ENCODE results near the gene DDX10.

DDX10 gene

DNA sequence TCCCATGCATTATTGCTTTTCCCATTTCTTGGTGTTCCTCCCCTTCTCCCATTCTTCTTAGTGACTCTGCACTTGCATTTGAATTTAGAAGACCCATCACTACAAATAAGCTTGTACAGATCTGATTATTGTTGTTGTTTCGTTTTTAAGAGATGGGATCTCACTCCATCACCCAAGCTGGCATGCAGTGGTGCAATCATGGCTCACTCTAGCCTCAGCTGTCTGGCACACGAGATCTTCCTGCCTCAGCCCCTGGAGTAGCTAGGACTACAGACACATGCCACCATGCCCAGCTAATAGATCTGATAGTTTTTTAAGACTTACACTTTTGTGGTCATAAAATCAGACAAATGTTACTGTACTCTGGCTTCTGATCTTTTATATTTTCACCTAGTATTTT lies 252.1 kb downstream of the DDX10 start:
- Mint-ChIP-seq H3K27ac (no peak overlapping the region), H3K4me3 (no peak overlapping the region), H3K9me3 (no peaks in the 10 kb centered on the region), H3K27me3 (no peaks in the 10 kb centered on the region), H3K4me1 (no peaks in the 10 kb centered on the region), H3K36me3 (peaks cover 22% of the 10 kb centered on the region)

DNA sequence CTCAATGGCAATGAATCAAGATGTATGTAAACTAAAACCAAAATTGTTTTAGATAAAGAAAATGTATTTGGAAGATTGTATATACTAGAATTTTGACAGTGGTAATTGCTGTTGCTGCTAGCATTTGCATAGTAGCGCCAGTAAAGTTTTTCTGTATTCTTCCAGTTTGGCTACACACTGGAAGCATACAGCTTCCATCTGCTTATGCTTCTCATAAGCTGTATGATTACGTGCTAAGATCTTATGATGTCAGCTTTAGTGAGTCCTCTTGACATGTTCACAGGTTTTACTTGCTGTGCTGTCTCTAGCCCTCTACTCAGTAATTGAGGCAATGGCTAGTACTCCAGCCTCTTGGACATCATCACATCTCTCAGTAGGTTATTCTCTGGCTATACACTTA lies 256.3 kb downstream of the DDX10 start:
- Mint-ChIP-seq H3K27me3 (no peaks in the 10 kb centered on the region), H3K27ac (no peak overlapping the region), H3K9me3 (no peaks in the 10 kb centered on the region), H3K36me3 (peaks cover 33% of the 10 kb centered on the region), H3K4me1 (peaks cover 4% of the 10 kb centered on the region), H3K4me3 (no peak overlapping the region)

DNA sequence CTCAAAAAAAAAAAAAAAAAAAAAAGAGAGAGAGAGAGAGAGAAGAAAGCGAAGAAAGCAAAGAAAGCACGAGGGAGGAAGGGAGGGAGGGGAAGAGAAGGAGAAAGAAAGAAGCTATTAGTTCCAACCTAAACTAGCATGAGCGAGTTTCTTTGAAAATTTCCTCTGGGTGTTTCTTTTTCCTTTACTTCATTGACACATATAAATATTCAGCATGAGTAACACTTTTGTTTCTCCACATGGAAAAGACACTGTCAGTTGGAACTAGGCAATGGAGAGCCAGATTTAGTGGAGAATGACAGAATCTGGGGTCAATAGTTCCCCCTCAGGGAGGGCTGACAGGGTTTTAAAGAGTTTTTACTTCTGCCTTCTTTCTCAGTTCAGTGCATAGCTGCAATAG lies 257.4 kb downstream of the DDX10 start:
- peaks cover 28% of the 10 kb centered on the region for H3K36me3 Mint-ChIP-seq

DNA sequence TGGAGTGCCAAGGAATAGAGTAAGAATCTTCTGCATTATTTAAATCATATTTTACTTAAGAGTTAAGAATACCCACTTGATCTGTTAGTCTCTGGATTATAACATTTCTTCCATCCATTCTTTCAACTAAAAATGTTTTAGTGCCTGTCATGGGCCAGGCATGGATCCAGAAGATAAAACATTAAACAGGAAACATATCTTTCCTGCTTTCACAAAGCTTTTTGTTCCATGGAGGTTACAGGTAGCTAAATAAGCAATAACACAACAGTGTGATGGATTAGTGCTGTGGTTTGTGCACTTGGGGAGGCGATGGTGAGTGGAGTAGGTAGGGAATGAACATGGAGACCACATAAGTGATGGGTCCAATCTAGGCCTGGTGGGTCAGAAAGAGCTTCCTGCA lies 258.5 kb downstream of the DDX10 start:
- H3K27me3 Mint-ChIP-seq: no peaks in the 10 kb centered on the region

More for the DNA sequence above, 257.4 kb downstream of the DDX10 start:
- Mint-ChIP-seq H3K27ac (no peak overlapping the region), H3K4me3 (no peak overlapping the region), H3K9me3 (no peaks in the 10 kb centered on the region), H3K4me1 (peaks cover 4% of the 10 kb centered on the region), H3K27me3 (no peaks in the 10 kb centered on the region)

DNA sequence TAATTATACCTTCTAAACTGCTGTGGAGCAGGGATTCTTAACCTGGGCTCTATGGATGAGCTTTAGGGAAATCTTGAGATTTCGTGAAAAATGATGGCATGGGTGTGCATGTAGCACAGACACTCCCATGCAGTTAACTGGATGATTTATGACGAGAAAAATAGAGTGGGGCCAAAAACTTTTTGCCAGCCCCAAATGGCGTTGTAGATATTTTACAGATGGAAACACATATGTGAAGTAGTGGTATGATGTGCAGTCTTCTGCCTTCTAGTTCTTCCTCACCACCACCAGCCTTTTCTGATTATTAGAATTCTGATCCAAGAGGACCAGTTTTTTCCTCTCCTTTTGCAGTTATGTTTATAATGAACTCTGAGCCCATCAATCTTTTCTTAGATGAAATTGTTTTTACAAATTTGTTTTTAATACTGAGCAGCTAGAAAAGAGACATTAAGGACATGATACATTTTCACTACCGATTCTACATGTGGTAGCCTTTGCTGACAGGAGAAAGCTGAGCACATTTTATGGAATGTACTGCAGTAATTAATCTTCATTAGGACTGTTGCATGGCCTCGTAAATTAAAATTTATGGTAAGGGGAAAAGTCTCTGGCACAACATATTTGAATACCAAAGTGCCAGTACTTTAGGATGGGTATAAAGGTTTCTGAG lies 261.4 kb downstream of the DDX10 start:
- H3K27me3 Mint-ChIP-seq: no peaks in the 10 kb centered on the region
- no peaks in the 10 kb centered on the region for H3K9me3 Mint-ChIP-seq
- H3K4me1 Mint-ChIP-seq: peaks cover 4% of the 10 kb centered on the region
- no peak overlapping the region for H3K4me3 Mint-ChIP-seq
- no peak overlapping the region for H3K27ac Mint-ChIP-seq
- peaks cover 24% of the 10 kb centered on the region for H3K36me3 Mint-ChIP-seq

More for the DNA sequence above, 258.5 kb downstream of the DDX10 start:
- Mint-ChIP-seq H3K36me3 (peaks cover 27% of the 10 kb centered on the region), H3K9me3 (no peaks in the 10 kb centered on the region), H3K4me1 (peaks cover 4% of the 10 kb centered on the region), H3K27ac (no peak overlapping the region), H3K4me3 (no peak overlapping the region)

DNA sequence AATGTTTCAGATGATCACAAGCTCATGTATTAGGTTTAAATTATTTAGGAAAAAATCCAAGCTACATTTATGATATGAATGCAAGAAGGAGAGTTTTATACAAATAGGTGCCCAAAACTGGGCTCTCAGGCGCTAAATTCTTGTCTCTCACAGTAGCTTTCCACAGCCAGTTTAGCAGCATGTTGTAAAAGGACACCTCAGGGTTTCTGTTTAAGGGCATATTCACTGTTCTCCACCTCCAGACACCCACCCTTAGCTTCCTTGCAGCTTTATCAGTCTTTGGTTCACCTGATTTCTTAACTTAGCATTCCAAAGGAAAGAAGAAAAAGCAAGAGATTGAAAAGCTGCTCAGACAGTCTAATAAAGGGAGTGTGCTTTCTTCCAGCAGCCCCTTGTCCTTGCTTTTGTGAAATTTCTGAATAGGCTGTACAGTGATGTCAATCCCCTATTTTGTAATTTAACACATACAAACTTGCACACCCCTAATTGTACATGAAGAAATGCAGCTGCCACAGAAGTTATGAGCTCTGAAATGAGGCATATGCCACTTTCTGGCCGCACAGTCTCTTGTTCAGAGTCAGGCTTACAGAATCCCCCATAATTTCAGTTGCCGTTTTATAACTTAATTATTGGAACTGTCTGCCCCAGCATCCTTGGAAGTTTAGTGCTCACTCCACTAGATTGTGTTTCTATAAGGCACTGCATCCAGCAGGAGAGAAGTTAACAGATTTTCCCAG lies 262.1 kb downstream of the DDX10 start:
- Mint-ChIP-seq H3K4me3 (no peak overlapping the region), H3K4me1 (peaks cover 4% of the 10 kb centered on the region), H3K36me3 (peaks cover 24% of the 10 kb centered on the region), H3K27me3 (no peaks in the 10 kb centered on the region), H3K27ac (no peak overlapping the region), H3K9me3 (no peaks in the 10 kb centered on the region)

DNA sequence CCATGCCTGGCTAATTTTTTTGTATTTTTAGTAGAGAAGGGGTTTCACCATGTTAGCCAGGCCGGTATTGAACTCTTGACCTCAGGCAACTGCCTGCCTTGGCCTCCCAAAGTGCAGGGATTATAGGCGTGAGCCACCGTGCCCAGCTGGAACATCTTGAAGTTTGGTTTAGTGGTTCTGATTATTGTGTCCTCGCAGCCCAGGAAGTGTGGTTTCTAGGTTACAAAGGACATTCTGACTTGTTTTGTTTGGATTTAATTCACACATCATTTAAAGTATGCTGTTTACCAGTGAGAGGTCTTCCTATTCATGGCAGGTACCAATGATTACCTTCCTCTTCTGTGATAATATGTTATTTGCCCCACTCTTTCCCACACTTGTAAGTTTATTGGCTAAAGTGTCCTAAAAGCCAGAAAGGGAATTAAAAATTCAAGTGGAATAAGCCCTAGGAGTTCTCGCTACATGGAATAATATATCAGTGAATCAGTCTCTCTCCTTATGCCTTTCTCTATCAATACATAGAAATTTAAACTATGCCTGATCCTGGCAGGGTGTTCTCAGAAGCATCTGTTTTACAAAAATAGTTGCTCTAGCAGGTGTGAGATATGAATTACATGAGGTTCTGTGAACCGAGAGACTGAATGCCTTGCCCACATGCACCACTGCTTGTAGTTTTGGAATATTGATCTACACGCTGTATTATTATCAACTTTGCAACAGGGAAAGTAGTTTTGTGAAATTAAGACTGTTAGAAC lies 263.1 kb downstream of the DDX10 start:
- H3K4me3 Mint-ChIP-seq: no peak overlapping the region
- no peak overlapping the region for H3K27ac Mint-ChIP-seq
- H3K36me3 Mint-ChIP-seq: peaks cover 31% of the 10 kb centered on the region

DNA sequence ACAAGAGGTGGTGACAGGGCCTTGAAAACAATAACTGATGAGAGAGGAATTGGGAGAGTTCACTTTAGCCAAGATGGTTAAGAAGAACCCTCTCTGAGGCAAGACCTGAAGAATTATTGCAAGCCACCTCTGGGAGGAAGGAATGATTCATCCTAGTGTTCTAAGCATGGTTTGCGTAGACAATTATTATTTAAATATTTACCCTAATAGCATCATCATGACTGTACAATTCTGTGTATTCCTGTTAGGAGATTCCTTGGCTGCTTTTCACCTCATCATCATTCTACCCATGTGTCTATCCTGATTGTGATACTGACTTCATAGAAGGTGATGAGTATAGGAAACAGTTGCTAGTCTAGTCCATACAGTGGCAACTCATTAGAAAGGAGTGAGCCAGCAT lies 264.4 kb downstream of the DDX10 start:
- Mint-ChIP-seq H3K36me3 (peaks cover 32% of the 10 kb centered on the region), H3K27me3 (no peaks in the 10 kb centered on the region), H3K9me3 (no peaks in the 10 kb centered on the region), H3K4me3 (no peak overlapping the region), H3K4me1 (peaks cover 4% of the 10 kb centered on the region), H3K27ac (no peak overlapping the region)

More for the DNA sequence above, 263.1 kb downstream of the DDX10 start:
- Mint-ChIP-seq H3K4me1 (peaks cover 4% of the 10 kb centered on the region), H3K27me3 (no peaks in the 10 kb centered on the region), H3K9me3 (no peaks in the 10 kb centered on the region)

DNA sequence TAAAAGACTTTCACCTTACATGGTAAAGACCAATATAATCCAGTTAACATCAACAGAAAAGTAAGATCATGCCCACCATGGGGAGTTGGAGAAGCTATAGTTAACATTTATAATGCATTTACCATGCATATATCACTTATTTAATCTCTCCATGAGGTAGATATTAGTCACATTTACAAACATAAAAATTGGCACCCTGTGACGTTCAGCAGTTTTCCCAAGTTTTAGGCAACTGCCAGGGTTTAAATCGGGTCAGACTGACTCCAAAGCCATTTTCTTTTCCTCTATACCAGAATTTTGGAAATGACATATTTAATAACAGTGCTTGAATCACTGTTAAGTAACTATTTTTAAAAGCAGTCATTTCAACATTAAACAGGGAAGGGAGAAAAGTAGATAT lies 266.3 kb downstream of the DDX10 start:
- Mint-ChIP-seq H3K36me3 (peaks cover 29% of the 10 kb centered on the region), H3K9me3 (no peaks in the 10 kb centered on the region), H3K27ac (no peak overlapping the region), H3K4me3 (no peak overlapping the region), H3K27me3 (no peaks in the 10 kb centered on the region), H3K4me1 (no peaks in the 10 kb centered on the region)

DNA sequence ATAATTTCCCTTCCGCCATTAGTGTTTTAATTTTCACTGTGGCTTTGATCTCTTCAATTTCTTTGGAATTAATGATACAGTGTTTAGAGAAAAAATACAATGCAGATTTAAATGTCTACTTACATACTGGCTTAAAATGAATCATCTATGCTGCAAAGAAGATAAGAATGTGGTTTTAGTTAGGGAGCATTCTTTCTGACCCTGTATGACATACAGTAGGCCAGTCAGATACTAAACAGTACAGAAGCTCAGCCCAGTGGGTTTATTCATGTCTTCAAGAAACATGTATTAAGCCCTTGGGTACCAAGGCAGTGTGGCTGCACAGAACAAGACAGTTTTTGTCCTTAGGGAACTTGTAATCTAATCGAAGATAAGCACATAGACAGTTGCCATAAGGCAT lies 268.8 kb downstream of the DDX10 start:
- no peaks in the 10 kb centered on the region for H3K9me3 Mint-ChIP-seq
- H3K36me3 Mint-ChIP-seq: peaks cover 26% of the 10 kb centered on the region
- H3K27ac Mint-ChIP-seq: peak overlapping the region; percentile 0
- H3K4me1 Mint-ChIP-seq: no peaks in the 10 kb centered on the region
- no peak overlapping the region for H3K4me3 Mint-ChIP-seq
- H3K27me3 Mint-ChIP-seq: no peaks in the 10 kb centered on the region

DNA sequence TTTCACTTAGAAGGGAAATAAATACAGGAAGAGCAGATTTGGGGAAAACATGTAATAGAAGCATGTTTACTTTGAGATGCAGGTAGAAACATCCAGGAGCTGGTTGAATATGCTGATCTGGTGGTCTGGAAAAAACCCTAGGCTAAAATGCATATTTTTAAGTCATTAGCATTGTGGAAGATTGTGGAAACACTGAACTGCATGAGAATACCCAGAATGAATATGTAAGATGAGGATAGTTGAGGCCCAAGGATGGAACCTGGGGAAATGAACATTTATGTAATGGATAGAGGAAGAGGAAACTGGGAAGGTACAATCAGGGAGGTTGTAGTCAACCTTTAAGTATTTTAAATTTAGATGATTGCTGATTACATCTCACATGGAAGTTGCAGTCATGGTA lies 269.4 kb downstream of the DDX10 start:
- Mint-ChIP-seq H3K4me3 (no peak overlapping the region), H3K36me3 (peaks cover 26% of the 10 kb centered on the region), H3K9me3 (no peaks in the 10 kb centered on the region), H3K27me3 (no peaks in the 10 kb centered on the region), H3K27ac (no peak overlapping the region), H3K4me1 (no peaks in the 10 kb centered on the region)

DNA sequence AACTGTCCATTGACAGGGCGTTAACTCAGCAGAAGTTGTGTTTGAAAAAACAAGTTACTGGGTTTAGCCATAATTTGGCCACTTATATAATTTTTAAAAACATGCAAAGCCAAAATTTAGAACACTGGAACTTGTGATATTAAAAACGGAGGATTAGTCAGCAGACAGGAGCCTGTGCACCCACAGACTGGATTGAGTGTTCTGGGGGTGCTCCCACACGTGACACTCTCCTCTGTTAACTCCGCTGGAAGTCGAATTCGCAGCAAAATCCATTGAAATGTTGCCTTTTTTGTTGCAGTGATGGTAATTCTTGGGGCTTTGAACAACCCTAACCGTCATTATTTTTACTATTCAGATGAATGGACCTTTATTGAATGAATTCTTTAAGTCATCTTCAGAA lies 269.8 kb downstream of the DDX10 start:
- peaks cover 29% of the 10 kb centered on the region for H3K36me3 Mint-ChIP-seq
- H3K4me3 Mint-ChIP-seq: no peak overlapping the region
- H3K27ac Mint-ChIP-seq: no peak overlapping the region
- no peaks in the 10 kb centered on the region for H3K4me1 Mint-ChIP-seq
- H3K9me3 Mint-ChIP-seq: no peaks in the 10 kb centered on the region
- no peaks in the 10 kb centered on the region for H3K27me3 Mint-ChIP-seq

DNA sequence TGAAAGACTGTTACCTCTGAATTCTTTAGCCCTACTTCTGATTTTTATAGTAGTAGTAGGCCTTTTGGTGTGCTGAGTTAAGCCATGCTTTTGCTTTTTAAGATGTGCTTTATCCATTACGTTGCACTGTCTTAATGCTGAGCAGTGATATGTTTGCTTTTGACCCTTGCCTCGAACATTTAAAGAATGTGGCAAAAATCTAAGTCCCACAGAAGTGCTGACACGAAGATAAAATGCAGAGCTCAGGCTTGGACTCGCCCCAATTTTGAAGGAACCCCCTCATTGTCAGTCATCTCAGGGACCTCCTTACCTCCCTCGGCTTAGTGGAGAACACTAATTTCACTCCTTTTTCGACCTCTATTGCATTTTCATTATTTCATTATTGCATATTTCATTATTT lies 272.9 kb downstream of the DDX10 start:
- Mint-ChIP-seq H3K9me3 (no peaks in the 10 kb centered on the region), H3K36me3 (peaks cover 37% of the 10 kb centered on the region), H3K27ac (no peak overlapping the region), H3K4me1 (no peaks in the 10 kb centered on the region), H3K4me3 (no peak overlapping the region), H3K27me3 (no peaks in the 10 kb centered on the region)

DNA sequence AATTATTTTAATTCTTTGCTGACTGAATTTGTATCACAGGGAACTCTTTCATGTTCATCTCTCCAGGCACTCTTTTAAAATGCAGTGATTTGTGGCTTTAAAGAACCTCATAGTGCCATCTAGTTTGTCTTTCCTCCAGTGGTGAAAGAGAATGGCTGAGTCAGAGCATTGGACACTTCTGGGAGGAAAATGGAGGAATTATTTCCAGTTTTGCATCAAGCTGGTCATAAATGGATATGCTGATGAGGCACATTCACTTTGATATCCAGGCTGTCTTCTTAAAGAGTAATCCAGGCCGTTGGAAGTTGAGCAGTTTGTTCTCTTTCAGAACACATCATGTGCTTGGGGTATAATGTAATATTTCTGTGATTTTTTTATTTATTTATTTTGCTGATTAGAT lies 273.7 kb downstream of the DDX10 start:
- H3K4me1 Mint-ChIP-seq: no peaks in the 10 kb centered on the region
- H3K36me3 Mint-ChIP-seq: peaks cover 36% of the 10 kb centered on the region
- H3K27ac Mint-ChIP-seq: no peak overlapping the region
- H3K9me3 Mint-ChIP-seq: no peaks in the 10 kb centered on the region
- no peak overlapping the region for H3K4me3 Mint-ChIP-seq
- no peaks in the 10 kb centered on the region for H3K27me3 Mint-ChIP-seq

DNA sequence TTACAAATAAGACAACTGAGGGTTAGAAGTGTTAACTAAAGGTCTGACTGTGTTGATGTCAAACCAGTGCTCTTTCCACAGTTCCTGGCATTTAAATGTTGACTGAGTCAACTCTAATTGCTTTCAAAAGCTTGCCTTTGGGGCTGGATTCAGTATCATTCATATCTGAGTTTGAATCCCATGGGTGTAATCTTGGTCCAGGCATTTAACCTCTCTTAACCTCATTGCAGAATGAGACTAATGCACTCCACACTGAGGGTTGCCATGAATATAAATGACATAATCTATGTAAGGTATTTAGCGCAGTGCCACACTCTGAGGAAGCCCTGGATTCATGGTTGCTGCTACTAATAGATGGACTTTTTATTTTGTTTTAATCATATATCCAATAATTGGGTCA lies 274.3 kb downstream of the DDX10 start:
- Mint-ChIP-seq H3K4me3 (no peak overlapping the region), H3K27me3 (no peaks in the 10 kb centered on the region), H3K4me1 (no peaks in the 10 kb centered on the region), H3K36me3 (peaks cover 33% of the 10 kb centered on the region), H3K27ac (no peak overlapping the region), H3K9me3 (no peaks in the 10 kb centered on the region)

DNA sequence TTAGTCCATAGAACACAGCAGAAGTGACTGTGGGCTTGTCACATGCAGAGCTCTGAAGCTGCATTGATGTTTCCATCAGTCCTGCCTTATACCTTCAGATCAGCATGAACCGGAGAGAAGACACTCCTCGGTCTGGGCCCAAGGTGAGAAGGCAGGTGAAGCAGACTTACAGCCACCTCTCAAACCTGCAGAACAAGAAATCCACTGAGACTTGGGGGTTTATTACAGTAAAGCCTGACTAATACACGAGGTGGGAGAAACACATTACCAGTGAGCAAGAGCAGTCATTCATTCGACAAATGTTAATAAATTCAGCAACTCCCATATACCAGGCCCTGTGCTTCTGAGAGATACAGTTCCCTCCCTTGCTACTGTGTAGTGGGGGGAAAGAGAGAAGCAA lies 279.0 kb downstream of the DDX10 start:
- Mint-ChIP-seq H3K9me3 (peaks cover 5% of the 10 kb centered on the region), H3K27me3 (no peaks in the 10 kb centered on the region), H3K27ac (no peak overlapping the region), H3K4me1 (peaks cover 6% of the 10 kb centered on the region), H3K4me3 (no peak overlapping the region), H3K36me3 (peaks cover 41% of the 10 kb centered on the region)
